Liver (tissue), 9 donors: ENCODE measurements around the gene IGDCC3. TPM values are rescaled to one million over a fixed set of nuclear protein-coding genes. Genes with fewer than 3 reads are reported as not detected.

Experiments
- DNase-seq: peaks from one replicate; pipeline ENCODE4 v3.0.0-alpha.2; 2017; ENCODE audit warnings: low spot score
- H3K27ac ChIP-seq, 2 donors: one replicate each; pipeline ENCODE4 v1.7.0; 2013; ENCODE audit warnings: inconsistent platforms in 2 of 2, low read length in 2 of 2, control low read depth in 1 of 2, low read depth in 1 of 2, mild to moderate bottlenecking in 1 of 2
- H3K27me3 ChIP-seq, 4 donors: one replicate each; pipeline versions ENCODE4 v1.6.1 to v1.7.0; 2013; ENCODE audit warnings: low read length in 3 of 4, inconsistent platforms in 1 of 4, mild to moderate bottlenecking in 1 of 4, moderate library complexity in 1 of 4; ENCODE audit not compliant: control insufficient read depth in 4 of 4, insufficient read depth in 4 of 4
- H3K36me3 ChIP-seq, 4 donors: one replicate each; pipeline versions ENCODE4 v1.6.1 to v1.7.0; 2013; ENCODE audit warnings: low read length in 3 of 4, mild to moderate bottlenecking in 3 of 4, low read depth in 1 of 4, moderate library complexity in 1 of 4; ENCODE audit not compliant: control insufficient read depth in 4 of 4, insufficient read depth in 3 of 4
- H3K4me1 ChIP-seq, 4 donors: one replicate each; pipeline versions ENCODE4 v1.6.1 to v1.7.0; 2013; ENCODE audit warnings: low read length in 3 of 4, mild to moderate bottlenecking in 3 of 4, moderate library complexity in 1 of 4; ENCODE audit not compliant: control insufficient read depth in 4 of 4, insufficient read depth in 4 of 4
- H3K4me3 ChIP-seq, 3 donors: one replicate each; pipeline versions ENCODE4 v1.6.1 to v1.7.0; 2013; ENCODE audit warnings: low read length in 3 of 3, control low read depth in 1 of 3, low read depth in 1 of 3, mild to moderate bottlenecking in 1 of 3
- H3K9ac ChIP-seq, 2 donors: one replicate each; pipeline ENCODE4 v1.7.0; 2013; ENCODE audit warnings: low read length in 2 of 2, mild to moderate bottlenecking in 2 of 2, moderate library complexity in 2 of 2, control low read depth in 1 of 2, low read depth in 1 of 2
- H3K9me3 ChIP-seq, 4 donors: one replicate each; pipeline versions ENCODE4 v1.6.1 to v1.7.0; 2013; ENCODE audit warnings: low read length in 3 of 4; ENCODE audit not compliant: control insufficient read depth in 4 of 4
- EGR1 ChIP-seq, 2 donors: IDR thresholded peaks; 2 replicates each; pipeline ENCODE4 v1.6.1; 2016 to 2018; ENCODE audit warnings: antibody characterized with exemption in 2 of 2, low read depth in 2 of 2
- FOXA1 ChIP-seq: IDR thresholded peaks from 2 replicates; pipeline ENCODE4 v1.6.1; 2016; ENCODE audit warnings: antibody characterized with exemption
- FOXA2 ChIP-seq: IDR thresholded peaks from 2 replicates; pipeline ENCODE4 v1.6.1; 2016; ENCODE audit warnings: antibody characterized with exemption
- GABPA ChIP-seq, 2 donors: IDR thresholded peaks in 1 of 2; conservative IDR thresholded peaks in 1 of 2; 2 replicates each; pipeline ENCODE4 v1.6.1; 2016; ENCODE audit warnings: antibody characterized with exemption in 2 of 2, mild to moderate bottlenecking in 1 of 2, moderate library complexity in 1 of 2
- HNF4A ChIP-seq, 2 donors: conservative IDR thresholded peaks; 2 replicates each; pipeline ENCODE4 v1.6.1; 2016; ENCODE audit warnings: antibody characterized with exemption in 2 of 2, mild to moderate bottlenecking in 2 of 2
- HNF4G ChIP-seq: IDR thresholded peaks from 2 replicates; pipeline ENCODE4 v1.6.1; 2016; ENCODE audit warnings: antibody characterized with exemption
- JUND ChIP-seq, 2 donors: IDR thresholded peaks; 2 replicates each; pipeline ENCODE4 v1.6.1; 2016; ENCODE audit warnings: antibody characterized with exemption in 2 of 2
- NR2F2 ChIP-seq: IDR thresholded peaks from 2 replicates; pipeline ENCODE4 v1.6.1; 2016; ENCODE audit warnings: antibody characterized with exemption
- RAD21 ChIP-seq, 2 donors: IDR thresholded peaks; 2 replicates each; pipeline ENCODE4 v1.6.1; 2016; ENCODE audit warnings: antibody characterized with exemption in 2 of 2, mild to moderate bottlenecking in 2 of 2
- RXRA ChIP-seq, 2 donors: IDR thresholded peaks; 2 replicates each; pipeline ENCODE4 v1.6.1; 2017 to 2018; ENCODE audit warnings: antibody characterized with exemption in 2 of 2, mild to moderate bottlenecking in 1 of 2
- SP1 ChIP-seq: IDR thresholded peaks from 2 replicates; pipeline ENCODE4 v1.6.1; 2018; ENCODE audit warnings: antibody characterized with exemption, mild to moderate bottlenecking
- TAF1 ChIP-seq: conservative IDR thresholded peaks from 2 replicates; pipeline ENCODE4 v1.6.1; 2016; ENCODE audit warnings: antibody characterized with exemption, mild to moderate bottlenecking
- YY1 ChIP-seq: IDR thresholded peaks from 2 replicates; pipeline ENCODE4 v1.6.1; 2016; ENCODE audit warnings: antibody characterized with exemption, mild to moderate bottlenecking
- WGBS: extraction: QIAGEN DNeasy Blood & Tissue Kit; methylation state at CpG from one replicate; pipeline ENCODE4 v1.1.7; 2013; 5-methylcytosine and 5-hydroxymethylcytosine counted together
- polyA plus RNA-seq, 2 donors: library from polyadenylated mRNA; stranded (reverse) in 1 of 2; unstranded in 1 of 2; fragments of 200-250 nt in 1 of 2; fragments of >200 nt in 1 of 2; fragmentation: Nextera tagmentation in 1 of 2; extraction: Ambion mirVana in 1 of 2; gene quantifications; one replicate each; pipeline versions ENCODE4 v1.2.1 to v1.2.3, GENCODE V29; 2013 to 2015
- total RNA-seq, 2 donors: library from RNA; depleted of rRNA; stranded (reverse); fragments of >200 nt; gene quantifications; one replicate each; pipeline ENCODE4 v1.2.3, GENCODE V29; 2014
- TF ChIP-seq, protein P1 (sequence below): IDR thresholded peaks from 2 replicates; pipeline ENCODE4 v1.6.1; 2016; ENCODE audit warnings: antibody characterized with exemption
- TF ChIP-seq, protein P2 (sequence below): IDR thresholded peaks from 2 replicates; pipeline ENCODE4 v1.6.1; 2016; ENCODE audit warnings: antibody characterized with exemption
- TF ChIP-seq, protein P3 (sequence below): IDR thresholded peaks from 2 replicates; pipeline ENCODE4 v1.6.1; 2016; ENCODE audit warnings: antibody characterized with exemption
- TF ChIP-seq, protein P4 (sequence below): IDR thresholded peaks from 2 replicates; pipeline ENCODE4 v1.6.1; 2016; ENCODE audit warnings: antibody characterized with exemption, mild to moderate bottlenecking
- TF ChIP-seq, protein P5 (sequence below): fragments of 150-350 bp; IDR thresholded peaks from 2 replicates; pipeline ENCODE4 v1.5.1; 2017; ENCODE audit warnings: improper control_type of control experiment, low read depth, low read length; ENCODE audit not compliant: missing input control
- donor health status: healthy.
- donor health status: healthy.
- donor health status: healthy.
- donor health status: healthy.
- donor health status: healthy.

IGDCC3 gene
- total and polyA plus RNA-seq, 4 donors, result 1.5 TPM; not detected in 3

DNA sequence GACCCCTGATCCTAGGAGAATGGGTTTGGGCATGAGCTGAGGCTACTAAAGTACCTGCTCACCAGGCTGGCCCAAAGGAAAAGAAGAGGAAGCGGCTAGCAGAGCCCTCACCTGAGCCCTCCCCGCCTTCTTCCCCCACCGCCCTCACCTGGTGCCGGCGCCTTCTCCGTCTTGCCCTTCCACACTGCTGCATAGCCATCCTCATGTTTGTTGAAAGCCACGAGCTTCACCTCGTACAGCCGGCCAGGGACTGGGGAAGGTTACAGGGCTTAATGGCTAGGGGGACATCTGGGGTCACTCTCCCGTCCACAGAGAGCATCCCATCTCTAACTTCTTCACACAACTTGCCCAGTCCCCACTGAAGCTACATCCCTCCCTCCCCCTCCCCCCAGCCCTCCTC, 13.9 kb upstream of the IGDCC3 start:
- Histone ChIP-seq H3K9me3 (no peaks in the 10 kb centered on the region), H3K4me1 (peaks cover 0 to 2% (median 0%) of the 10 kb centered on the region in 4 donors), H3K27me3 (peaks cover 0 to 5% (median 0%) of the 10 kb centered on the region in 4 donors), H3K27ac (no peak overlapping the region), H3K9ac (no peak overlapping the region), H3K4me3 (no peak overlapping the region), H3K36me3 (no peaks in the 10 kb centered on the region)
- 83% methylated on average over 10 of the region's 10 CpGs for WGBS
- no peak for TF ChIP-seq FOXA1
- TF ChIP-seq, protein P1, sequence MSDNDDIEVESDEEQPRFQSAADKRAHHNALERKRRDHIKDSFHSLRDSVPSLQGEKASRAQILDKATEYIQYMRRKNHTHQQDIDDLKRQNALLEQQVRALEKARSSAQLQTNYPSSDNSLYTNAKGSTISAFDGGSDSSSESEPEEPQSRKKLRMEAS, result no peak
- DNase-seq, result no peak

DNA sequence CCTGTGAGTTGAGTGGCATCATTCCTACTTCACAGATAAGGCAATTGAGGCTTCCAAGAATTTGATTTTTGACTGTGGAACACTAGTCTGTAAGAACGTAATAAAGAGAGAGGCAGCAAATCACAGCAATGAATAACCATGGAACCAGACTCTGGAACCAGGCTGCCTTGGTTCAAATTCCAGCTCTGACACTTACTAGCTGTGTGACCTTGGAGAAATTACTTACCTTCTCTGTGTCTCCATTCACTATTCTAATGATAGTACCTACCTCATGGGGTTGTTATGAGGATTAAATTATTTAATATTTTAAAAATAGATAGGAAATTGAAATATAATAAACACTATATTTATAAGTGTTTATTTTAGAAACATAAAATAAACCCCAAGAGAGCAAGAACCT, 12.6 kb upstream of the IGDCC3 start:
- TF ChIP-seq FOXA2 (no peak), YY1 (no peak), NR2F2 (no peak), FOXA1 (no peak), SP1 (no peak), JUND (IDR thresholded peaks at IDR 0.05) (no peak), TAF1 (no peak), EGR1 (IDR thresholded peaks at IDR 0.05; ENCODE audit: low read depth in 2 of 2) (no peak), HNF4G (no peak), RAD21 (IDR thresholded peaks at IDR 0.05) (no peak), HNF4A (conservative IDR thresholded peaks at IDR 0.05) (no peak), RXRA (IDR thresholded peaks at IDR 0.05) (no peak), GABPA (IDR thresholded peaks at IDR 0.05 in 1 of 2, conservative IDR thresholded peaks at IDR 0.05 in 1 of 2) (no peak)
- TF ChIP-seq, protein P2, sequence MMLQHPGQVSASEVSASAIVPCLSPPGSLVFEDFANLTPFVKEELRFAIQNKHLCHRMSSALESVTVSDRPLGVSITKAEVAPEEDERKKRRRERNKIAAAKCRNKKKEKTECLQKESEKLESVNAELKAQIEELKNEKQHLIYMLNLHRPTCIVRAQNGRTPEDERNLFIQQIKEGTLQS, result no peak
- TF ChIP-seq, protein P3, sequence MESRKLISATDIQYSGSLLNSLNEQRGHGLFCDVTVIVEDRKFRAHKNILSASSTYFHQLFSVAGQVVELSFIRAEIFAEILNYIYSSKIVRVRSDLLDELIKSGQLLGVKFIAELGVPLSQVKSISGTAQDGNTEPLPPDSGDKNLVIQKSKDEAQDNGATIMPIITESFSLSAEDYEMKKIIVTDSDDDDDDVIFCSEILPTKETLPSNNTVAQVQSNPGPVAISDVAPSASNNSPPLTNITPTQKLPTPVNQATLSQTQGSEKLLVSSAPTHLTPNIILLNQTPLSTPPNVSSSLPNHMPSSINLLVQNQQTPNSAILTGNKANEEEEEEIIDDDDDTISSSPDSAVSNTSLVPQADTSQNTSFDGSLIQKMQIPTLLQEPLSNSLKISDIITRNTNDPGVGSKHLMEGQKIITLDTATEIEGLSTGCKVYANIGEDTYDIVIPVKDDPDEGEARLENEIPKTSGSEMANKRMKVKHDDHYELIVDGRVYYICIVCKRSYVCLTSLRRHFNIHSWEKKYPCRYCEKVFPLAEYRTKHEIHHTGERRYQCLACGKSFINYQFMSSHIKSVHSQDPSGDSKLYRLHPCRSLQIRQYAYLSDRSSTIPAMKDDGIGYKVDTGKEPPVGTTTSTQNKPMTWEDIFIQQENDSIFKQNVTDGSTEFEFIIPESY, result no peak
- TF ChIP-seq, protein P4, sequence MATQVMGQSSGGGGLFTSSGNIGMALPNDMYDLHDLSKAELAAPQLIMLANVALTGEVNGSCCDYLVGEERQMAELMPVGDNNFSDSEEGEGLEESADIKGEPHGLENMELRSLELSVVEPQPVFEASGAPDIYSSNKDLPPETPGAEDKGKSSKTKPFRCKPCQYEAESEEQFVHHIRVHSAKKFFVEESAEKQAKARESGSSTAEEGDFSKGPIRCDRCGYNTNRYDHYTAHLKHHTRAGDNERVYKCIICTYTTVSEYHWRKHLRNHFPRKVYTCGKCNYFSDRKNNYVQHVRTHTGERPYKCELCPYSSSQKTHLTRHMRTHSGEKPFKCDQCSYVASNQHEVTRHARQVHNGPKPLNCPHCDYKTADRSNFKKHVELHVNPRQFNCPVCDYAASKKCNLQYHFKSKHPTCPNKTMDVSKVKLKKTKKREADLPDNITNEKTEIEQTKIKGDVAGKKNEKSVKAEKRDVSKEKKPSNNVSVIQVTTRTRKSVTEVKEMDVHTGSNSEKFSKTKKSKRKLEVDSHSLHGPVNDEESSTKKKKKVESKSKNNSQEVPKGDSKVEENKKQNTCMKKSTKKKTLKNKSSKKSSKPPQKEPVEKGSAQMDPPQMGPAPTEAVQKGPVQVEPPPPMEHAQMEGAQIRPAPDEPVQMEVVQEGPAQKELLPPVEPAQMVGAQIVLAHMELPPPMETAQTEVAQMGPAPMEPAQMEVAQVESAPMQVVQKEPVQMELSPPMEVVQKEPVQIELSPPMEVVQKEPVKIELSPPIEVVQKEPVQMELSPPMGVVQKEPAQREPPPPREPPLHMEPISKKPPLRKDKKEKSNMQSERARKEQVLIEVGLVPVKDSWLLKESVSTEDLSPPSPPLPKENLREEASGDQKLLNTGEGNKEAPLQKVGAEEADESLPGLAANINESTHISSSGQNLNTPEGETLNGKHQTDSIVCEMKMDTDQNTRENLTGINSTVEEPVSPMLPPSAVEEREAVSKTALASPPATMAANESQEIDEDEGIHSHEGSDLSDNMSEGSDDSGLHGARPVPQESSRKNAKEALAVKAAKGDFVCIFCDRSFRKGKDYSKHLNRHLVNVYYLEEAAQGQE, result no peak
- TF ChIP-seq, protein P1, result no peak
- TF ChIP-seq, protein P5, sequence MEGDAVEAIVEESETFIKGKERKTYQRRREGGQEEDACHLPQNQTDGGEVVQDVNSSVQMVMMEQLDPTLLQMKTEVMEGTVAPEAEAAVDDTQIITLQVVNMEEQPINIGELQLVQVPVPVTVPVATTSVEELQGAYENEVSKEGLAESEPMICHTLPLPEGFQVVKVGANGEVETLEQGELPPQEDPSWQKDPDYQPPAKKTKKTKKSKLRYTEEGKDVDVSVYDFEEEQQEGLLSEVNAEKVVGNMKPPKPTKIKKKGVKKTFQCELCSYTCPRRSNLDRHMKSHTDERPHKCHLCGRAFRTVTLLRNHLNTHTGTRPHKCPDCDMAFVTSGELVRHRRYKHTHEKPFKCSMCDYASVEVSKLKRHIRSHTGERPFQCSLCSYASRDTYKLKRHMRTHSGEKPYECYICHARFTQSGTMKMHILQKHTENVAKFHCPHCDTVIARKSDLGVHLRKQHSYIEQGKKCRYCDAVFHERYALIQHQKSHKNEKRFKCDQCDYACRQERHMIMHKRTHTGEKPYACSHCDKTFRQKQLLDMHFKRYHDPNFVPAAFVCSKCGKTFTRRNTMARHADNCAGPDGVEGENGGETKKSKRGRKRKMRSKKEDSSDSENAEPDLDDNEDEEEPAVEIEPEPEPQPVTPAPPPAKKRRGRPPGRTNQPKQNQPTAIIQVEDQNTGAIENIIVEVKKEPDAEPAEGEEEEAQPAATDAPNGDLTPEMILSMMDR, result no peak
- Histone ChIP-seq H3K4me3 (no peak overlapping the region), H3K27ac (no peak overlapping the region), H3K9ac (no peak overlapping the region), H3K9me3 (no peaks in the 10 kb centered on the region), H3K36me3 (no peaks in the 10 kb centered on the region), H3K27me3 (peaks cover 0 to 2% (median 0%) of the 10 kb centered on the region in 4 donors), H3K4me1 (peaks cover 0 to 3% (median under 1%) of the 10 kb centered on the region in 4 donors)
- 90% methylated on average over 1 of the region's 1 CpG for WGBS
- DNase-seq, result no peak
